Measurements from ENCODE around the gene CCER1.

CCER1 gene, protein sequence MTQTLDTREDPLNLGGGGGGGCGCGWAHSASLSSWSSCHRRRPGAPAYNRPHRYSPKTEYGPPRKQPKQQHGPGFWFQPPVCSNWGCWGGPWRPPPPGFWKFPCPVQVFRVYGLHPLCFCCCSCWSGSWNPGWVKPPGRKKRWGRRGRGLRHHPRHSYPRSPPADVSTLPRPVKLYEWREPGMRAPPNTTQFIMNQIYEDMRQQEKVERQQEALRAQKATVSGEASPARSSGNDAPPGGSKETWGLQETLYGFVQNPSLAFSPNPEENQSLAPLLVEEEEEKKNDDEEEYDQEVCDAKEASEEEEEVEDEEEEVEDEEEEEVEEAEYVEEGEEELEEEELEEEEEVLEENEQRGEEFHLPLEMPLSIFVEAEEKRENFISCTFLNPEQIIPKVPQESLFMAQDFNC

DNA sequence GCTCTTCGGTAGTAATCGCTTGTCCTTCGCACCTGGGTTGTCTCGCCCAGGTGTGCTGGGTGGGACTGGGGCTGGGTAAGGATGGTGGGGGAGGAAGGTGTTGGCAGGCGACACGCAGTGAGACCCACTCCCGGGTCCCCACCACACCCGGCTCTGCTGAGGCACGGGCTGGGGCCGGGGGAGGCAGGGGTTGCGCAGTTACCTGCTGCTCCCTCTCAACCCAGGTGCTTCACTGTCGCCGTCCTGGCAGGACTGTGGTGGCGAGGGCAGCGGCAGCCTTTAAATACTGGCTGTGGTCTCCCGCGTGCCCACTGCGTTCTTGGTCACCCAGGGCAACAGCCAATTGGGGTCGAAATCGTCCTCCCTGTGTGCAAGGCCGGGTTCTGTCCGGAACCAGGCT is at the start of gene CCER1:
Gene CCER1 (minus strand): TSS at position 256 of the 400 bp plus-strand sequence. CDS start 434 bp downstream, outside the sequence.
- no peak for DNase-seq (ENCODE audit: low read depth)
- no peak within 1 kb of the TSS for H3K4me3 ChIP-seq (ENCODE audit: low read depth, low read length)
- no peak for TF ChIP-seq POLR2A (IDR thresholded peaks at IDR 0.05; ENCODE audit: extremely low read depth, insufficient read length)
- TF ChIP-seq MYC (IDR thresholded peaks at IDR 0.05; ENCODE audit: low read depth, low read length): no peak
- TF ChIP-seq, protein P1, sequence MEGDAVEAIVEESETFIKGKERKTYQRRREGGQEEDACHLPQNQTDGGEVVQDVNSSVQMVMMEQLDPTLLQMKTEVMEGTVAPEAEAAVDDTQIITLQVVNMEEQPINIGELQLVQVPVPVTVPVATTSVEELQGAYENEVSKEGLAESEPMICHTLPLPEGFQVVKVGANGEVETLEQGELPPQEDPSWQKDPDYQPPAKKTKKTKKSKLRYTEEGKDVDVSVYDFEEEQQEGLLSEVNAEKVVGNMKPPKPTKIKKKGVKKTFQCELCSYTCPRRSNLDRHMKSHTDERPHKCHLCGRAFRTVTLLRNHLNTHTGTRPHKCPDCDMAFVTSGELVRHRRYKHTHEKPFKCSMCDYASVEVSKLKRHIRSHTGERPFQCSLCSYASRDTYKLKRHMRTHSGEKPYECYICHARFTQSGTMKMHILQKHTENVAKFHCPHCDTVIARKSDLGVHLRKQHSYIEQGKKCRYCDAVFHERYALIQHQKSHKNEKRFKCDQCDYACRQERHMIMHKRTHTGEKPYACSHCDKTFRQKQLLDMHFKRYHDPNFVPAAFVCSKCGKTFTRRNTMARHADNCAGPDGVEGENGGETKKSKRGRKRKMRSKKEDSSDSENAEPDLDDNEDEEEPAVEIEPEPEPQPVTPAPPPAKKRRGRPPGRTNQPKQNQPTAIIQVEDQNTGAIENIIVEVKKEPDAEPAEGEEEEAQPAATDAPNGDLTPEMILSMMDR (IDR thresholded peaks at IDR 0.05; ENCODE audit: low read depth, low read length): no peak
- TF ChIP-seq, protein P2, sequence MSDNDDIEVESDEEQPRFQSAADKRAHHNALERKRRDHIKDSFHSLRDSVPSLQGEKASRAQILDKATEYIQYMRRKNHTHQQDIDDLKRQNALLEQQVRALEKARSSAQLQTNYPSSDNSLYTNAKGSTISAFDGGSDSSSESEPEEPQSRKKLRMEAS (IDR thresholded peaks at IDR 0.05; ENCODE audit: low read depth, low read length): no peak

DNA sequence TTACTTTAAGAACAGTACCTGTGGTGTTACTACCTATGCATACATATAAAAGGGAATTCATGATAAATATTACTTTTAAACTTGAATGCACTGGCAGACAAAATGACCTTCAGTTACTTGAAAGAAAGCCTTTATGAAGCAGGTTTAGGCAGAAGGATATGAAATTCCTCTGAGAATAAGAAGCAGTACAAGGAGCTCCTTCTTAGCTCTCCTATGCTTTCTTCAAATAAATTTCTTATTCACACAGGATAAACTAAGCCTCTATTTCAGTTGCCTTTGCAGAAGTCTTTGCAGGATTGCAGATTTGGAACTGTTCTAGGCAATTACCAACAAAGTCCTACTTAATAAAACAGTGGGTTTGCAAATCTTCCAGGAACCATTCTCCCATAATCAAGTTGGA is 48.8 kb upstream of the CCER1 start:
- DNase-seq (ENCODE audit: low read depth): no peak
- TF ChIP-seq MYC (IDR thresholded peaks at IDR 0.05; ENCODE audit: low read depth, low read length) (no peak), POLR2A (IDR thresholded peaks at IDR 0.05; ENCODE audit: extremely low read depth, insufficient read length) (no peak)
- TF ChIP-seq, protein P2 (IDR thresholded peaks at IDR 0.05; ENCODE audit: low read depth, low read length): no peak
- TF ChIP-seq, protein P1 (IDR thresholded peaks at IDR 0.05; ENCODE audit: low read depth, low read length): no peak
- H3K4me3 ChIP-seq (ENCODE audit: low read depth, low read length): no peak overlapping the region

DNA sequence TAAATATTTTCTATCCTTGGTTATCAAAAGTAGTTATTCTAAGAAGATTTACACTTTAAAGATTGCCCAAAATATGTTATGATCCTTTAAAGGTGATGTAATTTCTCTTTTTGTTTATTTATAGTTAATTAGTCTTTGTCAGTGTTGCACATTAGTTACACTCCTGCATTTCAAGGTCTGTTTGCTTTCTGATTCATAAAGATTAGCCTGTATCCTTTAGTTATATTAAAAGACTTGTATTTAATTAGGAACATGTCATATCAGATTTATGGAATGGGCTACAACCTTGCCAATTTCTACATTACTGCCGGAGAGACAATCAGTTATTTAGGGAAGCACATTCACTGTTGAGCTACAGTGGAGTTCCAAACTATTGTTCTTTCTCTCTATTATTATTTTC is 46.3 kb upstream of the CCER1 start:
- no peak for DNase-seq (ENCODE audit: low read depth)
- no peak overlapping the region for H3K4me3 ChIP-seq (ENCODE audit: low read depth, low read length)
- TF ChIP-seq, protein P1 (IDR thresholded peaks at IDR 0.05; ENCODE audit: low read depth, low read length): no peak
- TF ChIP-seq, protein P2 (IDR thresholded peaks at IDR 0.05; ENCODE audit: low read depth, low read length): no peak
- TF ChIP-seq POLR2A (IDR thresholded peaks at IDR 0.05; ENCODE audit: extremely low read depth, insufficient read length): no peak
- no peak for TF ChIP-seq MYC (IDR thresholded peaks at IDR 0.05; ENCODE audit: low read depth, low read length)

DNA sequence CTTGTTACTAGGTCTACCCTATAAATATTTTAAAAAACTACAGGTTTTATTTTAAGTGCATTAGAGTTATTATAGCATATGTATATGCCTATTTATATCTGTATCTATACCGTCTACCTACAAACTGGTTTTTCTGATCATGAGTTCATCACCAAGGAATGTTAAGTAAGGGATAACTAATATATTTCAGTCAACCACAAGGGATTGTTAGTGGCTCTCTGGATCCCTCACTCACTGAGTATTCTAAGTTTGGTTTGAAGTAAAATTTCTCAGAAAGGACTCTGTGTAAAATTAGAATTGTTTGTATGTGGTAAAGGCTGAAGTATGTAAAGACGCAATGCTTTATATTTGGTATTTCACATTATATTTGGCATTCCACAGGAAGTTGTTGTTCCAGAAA is 45.0 kb upstream of the CCER1 start:
- DNase-seq (ENCODE audit: low read depth): no peak
- no peak for TF ChIP-seq POLR2A (IDR thresholded peaks at IDR 0.05; ENCODE audit: extremely low read depth, insufficient read length)
- TF ChIP-seq, protein P2 (IDR thresholded peaks at IDR 0.05; ENCODE audit: low read depth, low read length): no peak
- TF ChIP-seq, protein P1 (IDR thresholded peaks at IDR 0.05; ENCODE audit: low read depth, low read length): no peak
- TF ChIP-seq MYC (IDR thresholded peaks at IDR 0.05; ENCODE audit: low read depth, low read length): no peak

DNA sequence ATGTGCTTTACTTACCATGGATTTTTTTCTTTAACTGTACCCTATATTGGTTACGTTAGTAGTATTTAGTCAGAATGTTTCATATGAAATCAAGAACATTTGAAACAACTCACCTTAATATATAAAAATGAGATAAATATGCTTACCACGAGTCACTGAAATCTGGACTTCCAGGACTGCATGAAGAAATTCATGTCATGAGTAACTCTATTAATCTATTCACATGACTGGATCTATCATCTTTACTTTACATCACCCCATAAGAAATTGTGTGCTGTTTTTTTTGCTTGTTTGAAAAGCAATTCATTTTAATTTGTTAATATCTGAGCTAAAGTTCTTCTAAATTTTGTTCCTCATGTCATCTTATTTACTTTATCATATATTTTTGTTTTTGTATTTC is 44.6 kb upstream of the CCER1 start:
- no peak overlapping the region for H3K4me3 ChIP-seq (ENCODE audit: low read depth, low read length)
- no peak for TF ChIP-seq POLR2A (IDR thresholded peaks at IDR 0.05; ENCODE audit: extremely low read depth, insufficient read length)
- no peak for DNase-seq (ENCODE audit: low read depth)

More for the DNA sequence above, 45.0 kb upstream of the CCER1 start:
- no peak overlapping the region for H3K4me3 ChIP-seq (ENCODE audit: low read depth, low read length)

DNA sequence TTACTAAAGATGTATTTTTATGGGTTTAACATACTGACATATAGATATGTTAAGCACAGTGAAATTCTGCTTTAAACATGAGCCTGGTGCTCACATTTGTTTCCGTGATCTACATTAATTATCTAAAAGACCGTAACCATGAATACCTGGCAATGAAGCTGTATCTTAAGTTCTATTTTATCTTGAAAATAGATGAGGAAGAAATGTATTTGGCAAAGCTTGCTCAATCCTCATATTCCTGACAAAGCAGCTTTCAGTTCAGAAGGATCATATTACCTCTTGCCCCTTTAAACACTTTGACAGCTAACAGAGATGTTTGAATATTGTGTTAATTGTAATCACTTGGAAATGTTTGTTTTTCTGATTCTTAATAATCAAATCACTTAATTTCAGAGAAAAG is 40.0 kb upstream of the CCER1 start:
- no peak for TF ChIP-seq POLR2A (IDR thresholded peaks at IDR 0.05; ENCODE audit: extremely low read depth, insufficient read length)
- H3K4me3 ChIP-seq (ENCODE audit: low read depth, low read length): no peak overlapping the region
- DNase-seq (ENCODE audit: low read depth): no peak
